GM19239 (cell line): ENCODE results near the gene SMARCA2.
A peak's percentile ranks its signal among the peaks of the same experiment; 100 is the strongest.
"Not testable (repeated sequence)": the region's sequence is repeated elsewhere in the genome, so short reads cannot be mapped to it uniquely, and the experiment has no call there.

Experiments
- DNase-seq: peaks from one replicate; pipeline ENCODE4 v3.0.0; 2011; ENCODE audit warnings: low spot score; ENCODE audit not compliant: insufficient read length
- FAIRE-seq: peaks from 2 replicates; lab custom pipeline; 2011; peaks lifted over from hg19 to GRCh38; lab: Jason Lieb, UNC

The SMARCA2 gene

DNA sequence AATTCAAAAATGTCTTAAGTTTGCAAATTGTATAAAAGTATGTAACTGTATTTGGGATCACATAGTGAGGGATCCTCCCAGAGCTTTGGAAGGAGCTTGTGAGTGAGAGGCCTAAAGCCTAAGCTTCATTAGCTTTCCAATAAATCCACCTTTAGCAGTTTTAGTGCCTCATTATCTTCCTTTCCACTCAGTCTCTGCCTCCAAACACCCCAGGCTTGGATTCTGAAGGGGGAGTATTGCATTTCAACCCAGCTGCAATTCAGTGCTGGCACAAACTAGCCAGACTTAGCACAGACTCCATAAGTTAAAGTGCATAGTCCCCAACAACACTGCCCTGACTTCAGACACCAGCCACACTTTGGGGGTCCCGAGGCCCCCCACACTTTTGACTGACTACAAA is 113.5 kb downstream of the SMARCA2 start:
- DNase-seq, result no peak
- no peak for FAIRE-seq

- DNase-seq (no peak), FAIRE-seq (no peak)
Observed at GRCh38 chr9:2130941-2131340, 115.8 kb downstream of the SMARCA2 start.

- FAIRE-seq (peak; percentile 71), DNase-seq (peak; percentile 9)
Observed at GRCh38 chr9:2132484-2133082, 117.4 kb downstream of the SMARCA2 start.

DNA sequence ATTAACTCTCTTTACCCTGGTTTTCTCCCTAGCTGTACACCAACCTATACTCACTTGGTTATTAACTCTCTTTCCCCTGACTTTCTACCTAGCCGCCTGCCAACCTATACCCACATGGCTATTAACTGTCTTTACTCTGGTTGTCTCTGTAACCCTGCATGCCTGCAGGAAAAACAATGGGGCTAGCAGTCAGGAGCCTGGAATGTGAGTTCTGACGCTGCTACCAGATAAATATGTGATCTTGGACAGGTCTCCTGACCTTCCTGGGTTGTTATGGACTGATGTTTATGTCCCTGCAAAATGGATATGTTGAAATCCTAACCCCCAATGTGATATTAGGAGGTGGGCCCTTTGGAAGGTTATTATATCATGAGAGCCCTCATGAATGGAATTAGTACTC is 119.2 kb downstream of the SMARCA2 start:
- no peak for DNase-seq
- FAIRE-seq, result no peak

DNA sequence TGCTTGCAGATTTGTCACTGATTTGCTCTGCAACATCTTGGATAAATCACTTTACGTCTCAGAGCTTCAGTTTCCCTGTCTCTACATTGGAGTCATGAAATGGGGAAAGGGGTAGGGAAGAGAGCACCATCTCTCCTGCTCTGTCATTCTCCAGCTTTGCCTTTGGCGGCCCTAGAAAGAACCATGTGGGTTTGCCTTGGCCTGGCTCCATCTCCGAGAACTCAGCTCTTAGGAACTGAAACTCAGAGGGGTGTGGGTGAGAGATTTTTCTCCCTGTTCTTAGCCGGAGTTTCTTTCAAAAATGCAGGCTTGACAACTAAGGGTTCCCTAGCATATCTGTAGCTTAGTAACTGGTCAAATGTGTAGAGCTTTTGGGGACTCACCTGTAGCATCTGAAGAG is 123.5 kb downstream of the SMARCA2 start:
- no peak for DNase-seq
- no peak for FAIRE-seq

- FAIRE-seq, result no peak
- DNase-seq, result no peak
Observed at GRCh38 chr9:2140600-2141223, 125.6 kb downstream of the SMARCA2 start.

- FAIRE-seq, result no peak
- DNase-seq, result no peak
Observed at GRCh38 chr9:2142212-2142611, 127.1 kb downstream of the SMARCA2 start.

DNA sequence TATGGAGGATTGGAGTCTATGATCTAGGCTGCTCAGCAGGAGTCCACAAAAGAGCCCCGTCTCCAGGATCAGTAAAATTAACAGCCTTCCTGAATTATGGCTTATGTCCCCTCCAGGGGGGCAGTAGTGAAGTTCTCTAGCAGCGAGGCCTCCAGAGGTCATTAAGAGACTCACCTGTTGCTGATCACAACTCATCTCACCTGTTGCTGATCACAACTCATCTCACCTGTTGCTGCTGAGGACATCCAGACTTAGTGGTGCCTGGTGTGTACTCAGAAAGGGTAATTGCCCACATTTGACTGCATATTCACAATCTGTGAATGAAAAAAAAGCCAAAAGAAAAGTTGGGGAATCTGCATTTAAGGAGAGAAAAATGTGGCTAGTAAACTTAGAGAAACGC is 129.5 kb downstream of the SMARCA2 start:
- no peak for DNase-seq
- no peak for FAIRE-seq

GRCh38 chr9:2145746-2146145 is 130.6 kb downstream of the SMARCA2 start:
- FAIRE-seq (no peak), DNase-seq (no peak)

- not testable (repeated sequence) for FAIRE-seq, DNase-seq
Observed at GRCh38 chr9:2146700-2147099, 131.6 kb downstream of the SMARCA2 start.

- DNase-seq (no peak), FAIRE-seq (no peak)
Observed at GRCh38 chr9:2150338-2150737, 135.2 kb downstream of the SMARCA2 start.

DNA sequence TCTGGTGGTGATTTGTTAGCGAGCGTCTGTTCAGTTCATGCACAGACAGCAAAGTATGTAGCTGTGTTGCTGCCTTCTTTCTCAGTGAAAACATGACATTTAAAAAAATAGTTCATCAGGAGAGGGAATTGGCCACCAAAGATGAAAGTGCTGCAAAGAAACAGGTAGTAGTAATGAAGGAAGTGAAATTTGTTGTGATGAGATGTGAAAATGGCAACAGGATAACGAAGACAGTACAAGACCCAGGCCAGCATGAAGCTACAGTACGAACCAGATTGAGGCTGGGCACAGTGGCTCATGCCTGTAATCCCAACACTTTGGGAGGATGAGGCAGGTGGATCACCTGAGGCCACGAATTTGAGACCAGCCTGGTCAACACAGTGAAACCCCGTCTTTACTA is 136.0 kb downstream of the SMARCA2 start:
- FAIRE-seq (no peak), DNase-seq (no peak)

- FAIRE-seq, result no peak
- DNase-seq, result no peak
Observed at GRCh38 chr9:2152966-2153629, 138.0 kb downstream of the SMARCA2 start.

GRCh38 chr9:2153630-2154217 is 138.6 kb downstream of the SMARCA2 start:
- DNase-seq (no peak), FAIRE-seq (no peak)

DNA sequence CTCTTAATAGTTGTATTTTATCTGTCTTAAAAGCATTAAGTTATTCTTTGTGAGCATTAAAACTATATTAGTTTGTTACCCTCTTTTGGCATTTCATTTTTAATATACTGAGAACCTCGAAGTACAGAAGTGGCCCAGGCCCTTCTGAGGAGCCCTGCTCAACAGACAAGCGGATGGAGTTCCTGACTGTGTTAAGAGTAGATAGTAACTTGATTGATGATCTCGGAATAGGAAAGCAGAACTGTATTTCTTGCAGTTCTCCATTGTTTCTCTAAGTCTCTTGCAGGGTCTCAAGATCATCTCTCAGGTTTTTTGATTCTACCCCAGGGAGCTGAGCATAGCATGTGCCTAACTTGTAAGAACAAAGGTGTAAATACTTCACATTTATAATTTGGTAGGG is 139.6 kb downstream of the SMARCA2 start:
- FAIRE-seq, result no peak
- no peak for DNase-seq

- FAIRE-seq (no peak), DNase-seq (no peak)
Observed at GRCh38 chr9:2155966-2156365, 140.8 kb downstream of the SMARCA2 start.

- DNase-seq, result no peak
- FAIRE-seq, result peak; percentile 85
Observed at GRCh38 chr9:2157277-2158110, 142.3 kb downstream of the SMARCA2 start.

GRCh38 chr9:2158111-2158610 is 143.0 kb downstream of the SMARCA2 start:
- FAIRE-seq (peak; percentile 95), DNase-seq (no peak)

GRCh38 chr9:2158766-2159430 is 143.8 kb downstream of the SMARCA2 start:
- FAIRE-seq, result peak; percentile 74
- no peak for DNase-seq
